Esophagus squamous epithelium (tissue), 4 donors: ENCODE results near the gene GSTA4.

Experiments
- CTCF ChIP-seq, 6 experiments: fragments of 450-650 bp in 4 of 6; fragments of 200-600 bp in 2 of 6; sonication (generic) in 2 of 6; IDR thresholded peaks; one replicate each; pipeline ENCODE4 v1.5.1; 2016 to 2019; ENCODE audit warnings: antibody characterized with exemption in 6 of 6, mild to moderate bottlenecking in 4 of 6, moderate library complexity in 4 of 6
- POLR2A ChIP-seq, 4 donors: fragments of 450-650 bp; IDR thresholded peaks; one replicate each; pipeline ENCODE4 v1.6.1; 2017; ENCODE audit warnings: antibody characterized with exemption in 4 of 4, mild to moderate bottlenecking in 4 of 4, moderate library complexity in 3 of 4

GRCh38 chr6:52937908-52938307 lies 57.2 kb downstream of the GSTA4 start:
- TF ChIP-seq CTCF (IDR thresholded peaks at IDR 0.05) (no peak), POLR2A (IDR thresholded peaks at IDR 0.05) (no peak)
